Ureter (tissue), 1 donor: ENCODE data around the gene PSME3IP1. TPM values are rescaled to one million over a fixed set of nuclear protein-coding genes. Genes with fewer than 3 reads are reported as not detected.
"Not testable (repeated sequence)": the region's sequence is repeated elsewhere in the genome, so short reads cannot be mapped to it uniquely, and the experiment has no call there.

Source experiments
- DNase-seq: peaks from one replicate; pipeline ENCODE4 v3.0.0-alpha.2; 2020; ENCODE audit warnings: low spot score
- total RNA-seq: library from RNA; stranded (reverse); gene quantifications from one replicate; pipeline ENCODE4 v1.2.4, GENCODE V29; 2023
- donor health status: DM: yes; HTN: yes; CAD: no.

The PSME3IP1 gene, protein sequence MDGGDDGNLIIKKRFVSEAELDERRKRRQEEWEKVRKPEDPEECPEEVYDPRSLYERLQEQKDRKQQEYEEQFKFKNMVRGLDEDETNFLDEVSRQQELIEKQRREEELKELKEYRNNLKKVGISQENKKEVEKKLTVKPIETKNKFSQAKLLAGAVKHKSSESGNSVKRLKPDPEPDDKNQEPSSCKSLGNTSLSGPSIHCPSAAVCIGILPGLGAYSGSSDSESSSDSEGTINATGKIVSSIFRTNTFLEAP
- total RNA-seq: 122 TPM

DNA sequence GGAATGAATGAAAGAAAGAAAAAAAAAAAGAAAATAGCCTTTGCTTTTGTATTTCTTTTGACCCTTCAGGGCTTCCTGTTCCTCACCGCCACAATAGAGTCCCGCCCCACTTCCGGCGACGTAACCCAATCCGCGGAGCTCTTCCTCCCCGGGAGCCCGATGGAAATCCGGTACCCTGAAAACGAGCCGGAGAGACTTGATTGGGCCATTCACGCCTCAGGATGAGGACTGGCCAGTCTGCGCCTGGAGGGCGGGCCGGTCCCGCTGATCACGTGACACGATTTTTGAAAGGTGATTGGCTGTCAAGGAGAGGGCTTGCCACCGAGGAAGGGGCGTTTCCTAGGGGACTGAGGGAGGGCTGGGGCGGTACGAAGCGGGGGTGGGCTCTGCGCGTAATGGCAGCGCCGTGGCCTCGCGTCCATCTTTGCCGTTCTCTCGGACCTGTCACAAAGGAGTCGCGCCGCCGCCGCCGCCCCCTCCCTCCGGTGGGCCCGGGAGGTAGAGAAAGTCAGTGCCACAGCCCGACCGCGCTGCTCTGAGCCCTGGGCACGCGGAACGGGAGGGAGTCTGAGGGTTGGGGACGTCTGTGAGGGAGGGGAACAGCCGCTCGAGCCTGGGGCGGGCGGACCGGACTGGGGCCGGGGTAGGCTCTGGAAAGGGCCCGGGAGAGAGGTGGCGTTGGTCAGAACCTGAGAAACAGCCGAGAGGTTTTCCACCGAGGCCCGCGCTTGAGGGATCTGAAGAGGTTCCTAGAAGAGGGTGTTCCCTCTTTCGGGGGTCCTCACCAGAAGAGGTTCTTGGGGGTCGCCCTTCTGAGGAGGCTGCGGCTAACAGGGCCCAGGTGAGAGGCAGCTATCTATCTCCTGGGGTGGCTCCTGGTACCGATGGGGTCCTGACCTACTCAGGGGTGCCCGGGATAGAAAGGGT, at the start of gene PSME3IP1, which contains the start of gene RSPRY1:
Gene PSME3IP1, minus strand, starts transcription at position 95 of the 927 bp plus-strand sequence. CDS start 12,185 bp downstream, outside the sequence.
Gene RSPRY1, plus strand, starts transcription at position 385 of the 927 bp plus-strand sequence. CDS start 18,330 bp downstream, outside the sequence.
- DNase-seq: peak; percentile 100

DNA sequence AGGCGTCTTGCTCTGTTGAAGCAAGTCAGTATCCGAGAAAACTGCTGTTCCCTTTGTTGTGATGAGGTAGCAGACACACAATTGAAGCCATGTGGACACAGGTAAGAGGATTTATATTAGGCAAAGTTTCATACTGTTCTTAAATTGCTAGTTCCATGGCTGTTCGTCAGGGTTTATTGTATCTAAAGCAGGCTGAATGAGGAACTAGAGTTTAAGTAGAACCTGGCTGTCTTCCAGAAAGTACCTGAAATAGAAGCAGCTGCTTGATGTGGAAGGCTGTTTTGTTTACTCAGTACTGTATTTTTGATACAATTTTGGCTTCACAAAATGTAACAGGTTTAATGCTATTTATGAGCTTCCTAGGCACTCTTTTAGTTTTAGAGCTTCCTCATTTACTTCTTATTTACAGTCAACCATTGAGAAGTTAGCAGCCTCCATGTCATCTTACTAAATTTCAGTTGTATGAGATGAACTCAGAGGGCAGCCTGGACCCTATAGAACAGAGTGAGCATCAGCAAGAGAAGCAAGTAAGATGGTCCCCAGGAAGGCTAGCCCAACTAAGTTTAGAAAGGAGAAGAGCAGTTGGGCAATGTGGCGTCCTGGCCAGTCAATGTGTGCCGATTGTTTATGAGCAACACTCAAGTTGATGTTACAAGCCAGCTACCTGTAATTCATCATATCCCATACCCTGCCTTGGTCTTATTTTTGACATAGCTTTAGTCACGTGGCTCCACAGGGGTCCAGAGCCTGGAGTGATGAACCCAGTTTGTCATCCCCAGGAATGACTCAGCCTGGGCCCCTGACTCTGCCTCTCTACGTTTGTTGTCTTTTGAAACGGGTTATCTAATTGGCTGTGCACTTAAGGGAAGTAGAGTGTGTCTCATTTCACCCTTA, 49.5 kb upstream of the PSME3IP1 start:
- DNase-seq: no peak

DNA sequence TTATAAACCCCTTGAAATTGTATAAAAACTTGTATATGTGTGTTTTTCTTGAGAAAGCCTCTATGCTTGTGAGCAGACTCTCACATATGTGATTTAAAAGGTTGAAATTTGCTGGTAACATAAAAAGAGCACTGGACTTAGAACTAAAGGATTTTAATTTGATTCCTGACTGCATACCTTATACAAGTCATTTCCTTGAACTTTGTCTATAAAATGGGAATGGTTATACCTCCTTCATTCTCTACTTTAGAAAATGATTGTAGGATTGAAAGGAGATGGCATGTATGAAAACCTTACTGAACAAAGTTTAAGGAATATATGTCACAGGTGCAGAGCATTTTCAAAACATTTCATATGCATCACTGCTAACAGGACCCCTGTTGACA, 48.9 kb upstream of the PSME3IP1 start:
- no peak for DNase-seq

DNA sequence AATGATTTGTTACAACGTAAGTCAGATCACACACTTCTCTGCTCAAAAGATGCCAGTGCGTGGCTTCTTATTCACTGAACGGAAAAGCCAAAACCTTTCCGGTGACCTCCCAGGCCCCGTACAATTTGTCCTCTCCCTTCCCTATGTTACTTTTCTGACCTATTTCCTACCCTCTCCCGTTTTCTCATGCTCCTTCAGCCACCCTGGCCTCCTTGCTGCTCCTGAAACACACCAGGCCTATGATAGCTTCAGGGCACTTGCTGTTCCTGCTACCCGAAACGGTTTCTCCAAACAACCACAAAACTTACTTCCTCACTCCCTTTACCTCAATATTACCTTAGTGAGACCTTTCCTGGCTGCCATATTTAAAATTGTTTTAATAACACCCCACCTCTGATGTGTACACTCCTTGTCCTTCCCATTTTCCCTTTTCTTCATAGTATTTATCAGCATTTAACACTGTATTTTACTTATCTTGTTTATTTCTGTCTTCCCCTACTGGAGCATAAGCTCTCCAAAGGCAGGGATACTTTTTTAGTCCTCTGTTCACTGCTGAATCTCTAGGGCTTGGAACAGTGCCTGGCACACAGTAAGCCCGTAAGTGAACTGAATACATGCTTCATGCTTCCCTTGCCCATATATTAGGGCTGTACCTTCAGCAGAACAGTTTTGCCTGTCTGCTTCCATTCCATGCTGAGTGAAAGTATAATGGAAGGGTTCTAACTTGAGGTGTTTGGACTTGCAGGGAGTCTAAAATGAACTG, 48.3 kb upstream of the PSME3IP1 start:
- no peak for DNase-seq

DNA sequence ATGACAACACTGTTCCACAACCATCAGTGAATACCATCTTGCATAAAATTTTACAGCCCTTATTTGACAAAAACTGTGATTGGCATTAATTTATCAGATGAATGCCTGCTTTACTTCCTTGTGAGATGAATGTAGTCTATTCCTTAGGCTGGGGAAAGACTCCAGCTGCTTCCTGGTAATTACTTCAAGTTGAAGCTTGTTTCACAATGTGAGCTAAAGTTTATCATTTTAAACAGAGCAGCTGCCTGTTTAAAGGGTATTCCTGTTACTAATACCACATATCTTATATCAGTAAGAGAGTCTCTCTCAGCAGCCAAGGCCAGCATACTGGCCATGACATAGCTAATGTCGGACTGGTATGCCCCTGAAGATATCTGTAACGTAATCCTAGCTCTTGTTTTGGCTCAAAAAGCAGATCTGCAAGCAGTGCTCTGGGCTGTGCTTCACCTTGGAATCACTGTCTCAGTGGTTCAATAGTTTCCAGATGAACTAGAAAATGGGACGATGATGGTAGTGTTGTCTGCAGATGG, 46.0 kb upstream of the PSME3IP1 start:
- DNase-seq: no peak

DNA sequence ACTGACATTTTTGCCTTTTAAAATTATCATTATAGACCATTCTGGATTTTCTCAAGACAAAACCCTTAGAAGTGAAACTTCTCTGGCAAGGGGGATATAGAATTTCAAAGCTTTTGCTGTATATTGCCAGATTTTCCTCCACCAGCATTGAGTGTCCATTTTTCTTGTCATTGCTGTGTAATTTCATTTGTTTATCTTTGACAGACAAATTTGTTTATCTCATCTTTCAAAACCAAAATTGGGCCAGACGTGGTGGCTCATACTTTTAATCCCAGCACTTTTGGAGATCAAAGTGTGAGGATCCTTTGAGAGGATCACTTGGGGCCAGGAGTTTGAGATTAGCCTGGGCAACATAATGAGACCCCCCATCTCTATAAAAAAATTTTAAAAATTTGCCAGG, 43.2 kb upstream of the PSME3IP1 start:
- no peak for DNase-seq

DNA sequence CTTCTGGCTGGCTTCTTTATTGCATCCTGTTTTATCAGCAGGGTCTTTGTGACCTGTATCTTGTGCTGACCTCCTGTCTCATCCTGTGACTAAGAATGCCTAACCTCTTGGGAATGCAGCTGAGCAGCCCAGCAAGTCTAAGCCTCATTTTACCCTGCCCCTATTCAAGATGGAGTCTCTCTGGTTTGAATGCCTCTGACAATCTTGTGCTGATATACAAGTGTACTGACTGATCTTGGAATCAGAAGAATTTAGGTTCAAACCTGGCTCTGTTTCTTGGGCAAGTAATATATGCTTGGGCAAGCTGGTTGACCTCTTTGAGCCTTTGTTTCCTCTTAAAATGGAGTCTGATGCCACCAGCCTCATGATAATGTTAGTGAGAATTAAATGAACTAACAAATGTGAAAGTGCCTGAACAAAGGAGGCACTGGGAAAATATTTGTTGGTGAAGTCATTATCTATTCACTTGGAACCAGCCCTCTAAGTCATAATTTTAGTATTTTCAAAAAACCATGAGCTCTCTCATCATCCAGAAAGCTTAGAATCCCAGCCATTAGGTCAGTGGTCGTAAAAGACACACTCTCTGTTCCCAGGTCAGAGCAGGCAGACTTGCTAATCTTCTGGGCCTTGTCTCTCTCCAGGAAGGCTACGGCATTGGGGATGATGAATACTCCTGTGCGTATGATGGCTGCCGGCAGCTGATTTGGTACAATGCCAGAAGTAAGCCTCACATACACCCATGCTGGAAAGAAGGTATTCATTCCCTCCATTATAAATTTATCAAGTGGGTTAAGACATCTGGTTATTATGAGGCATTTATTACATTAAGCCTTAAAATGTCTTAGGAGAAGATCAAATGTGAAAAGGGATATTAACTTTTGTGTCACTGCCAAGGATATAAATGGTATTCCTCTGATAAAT, 41.1 kb upstream of the PSME3IP1 start:
- no peak for DNase-seq

DNA sequence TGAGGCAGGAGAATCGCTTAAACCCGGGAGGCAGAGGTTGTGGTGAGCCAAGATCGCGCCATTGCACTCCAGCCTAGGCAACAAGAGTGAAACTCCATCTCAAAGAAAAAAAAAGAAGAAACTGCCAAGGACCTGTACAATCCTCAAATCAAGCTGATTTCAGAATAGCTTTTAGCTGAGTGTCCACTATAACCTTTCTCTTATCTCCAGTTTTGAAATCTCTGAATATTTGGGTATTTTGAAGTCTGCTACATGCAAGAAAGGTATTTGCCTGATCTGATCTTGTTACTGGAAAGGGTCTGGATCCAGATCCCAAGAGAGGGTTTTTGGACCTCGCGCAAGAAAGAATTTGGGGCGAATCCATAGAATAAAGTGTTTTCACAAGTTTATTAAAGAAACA, 40.1 kb upstream of the PSME3IP1 start:
- DNase-seq: no peak

DNA sequence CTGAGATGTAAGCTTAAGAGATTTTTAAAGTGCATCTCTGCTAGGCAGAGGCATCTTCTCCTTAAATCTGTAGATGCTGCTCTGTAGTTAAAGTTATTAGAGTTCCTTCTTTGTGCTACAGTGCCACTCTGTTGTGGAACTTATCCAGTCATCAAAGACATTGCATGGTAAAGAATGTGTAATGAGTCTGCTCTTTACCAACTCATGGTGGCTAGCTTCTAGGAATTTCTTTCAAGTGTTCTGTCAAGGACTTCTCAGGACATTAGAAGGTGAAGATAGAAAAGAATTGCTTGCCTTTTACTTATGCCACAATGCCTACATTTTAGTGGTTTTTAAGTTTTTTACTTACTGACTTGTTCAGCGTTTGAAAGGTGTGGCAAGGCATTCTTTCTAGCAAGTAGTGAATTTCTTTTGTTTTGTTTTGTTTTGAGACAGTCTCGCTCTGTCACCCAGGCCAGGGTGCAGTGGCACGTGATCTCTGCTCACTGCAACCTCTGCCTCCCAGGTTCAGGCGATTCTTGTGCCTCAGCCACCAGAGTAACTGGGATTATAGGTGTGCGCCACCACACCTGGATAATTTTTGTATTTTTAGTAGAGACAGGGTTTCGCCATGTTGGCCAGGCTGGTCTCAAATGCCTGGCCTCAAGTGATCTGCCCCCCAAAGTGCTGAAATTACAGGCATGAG, 39.0 kb upstream of the PSME3IP1 start:
- DNase-seq: no peak

DNA sequence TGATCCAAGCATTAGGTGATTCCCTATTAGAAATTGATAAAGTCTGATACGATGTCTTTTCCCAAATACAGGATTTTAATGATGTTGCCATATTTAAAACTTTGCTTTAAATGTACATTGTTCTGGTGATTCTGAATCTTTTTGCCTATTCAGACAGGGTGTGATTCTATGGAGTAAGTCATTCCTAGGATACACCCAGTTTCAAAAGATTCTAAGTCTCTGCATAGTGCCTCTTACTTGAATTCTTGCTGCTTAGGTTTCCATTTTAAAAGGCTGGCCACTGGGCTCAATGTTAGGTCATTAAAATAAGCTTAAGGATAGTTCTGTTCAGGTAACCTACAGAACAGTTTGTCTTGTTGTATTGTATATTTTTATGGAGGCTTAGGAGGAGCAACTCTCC, 37.2 kb upstream of the PSME3IP1 start:
- DNase-seq: no peak

DNA sequence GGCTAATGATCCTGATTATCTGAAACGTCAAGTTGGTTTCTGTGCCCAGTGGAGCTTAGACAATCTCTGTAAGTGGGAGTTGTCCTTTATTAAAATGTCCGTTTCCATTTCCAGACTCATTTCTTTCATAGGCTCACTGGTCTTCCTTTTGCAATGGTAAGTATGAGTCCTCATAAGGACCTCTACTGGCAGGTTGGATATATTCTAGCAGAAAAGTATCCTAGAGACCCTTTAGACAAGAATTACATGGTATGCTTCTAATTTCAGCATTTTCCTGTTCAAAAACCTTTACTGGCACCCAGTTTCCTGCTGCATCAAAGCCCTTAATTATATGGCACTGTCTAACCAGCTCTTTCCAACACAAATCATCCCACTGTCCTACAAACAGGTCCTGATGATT, 31.1 kb upstream of the PSME3IP1 start:
- no peak for DNase-seq

DNA sequence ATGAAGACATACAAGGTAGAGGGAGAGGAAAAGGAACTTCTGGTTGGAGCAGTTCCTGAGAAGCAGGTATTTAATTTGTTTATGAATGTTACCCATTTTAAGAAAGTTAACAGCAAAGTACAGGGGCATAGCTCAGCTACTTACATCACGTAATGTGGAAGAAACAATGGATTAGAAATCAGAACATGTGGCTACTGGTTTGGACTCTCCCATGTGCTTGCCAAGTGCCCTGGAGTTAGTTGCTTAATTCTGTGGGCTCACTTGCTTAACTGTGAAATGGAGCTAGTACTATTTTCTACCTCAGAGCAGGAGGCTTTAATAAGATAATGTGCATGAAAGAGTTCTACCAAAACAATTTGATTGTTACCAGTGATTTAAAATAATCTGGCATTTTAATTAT, 27.6 kb upstream of the PSME3IP1 start:
- no peak for DNase-seq

DNA sequence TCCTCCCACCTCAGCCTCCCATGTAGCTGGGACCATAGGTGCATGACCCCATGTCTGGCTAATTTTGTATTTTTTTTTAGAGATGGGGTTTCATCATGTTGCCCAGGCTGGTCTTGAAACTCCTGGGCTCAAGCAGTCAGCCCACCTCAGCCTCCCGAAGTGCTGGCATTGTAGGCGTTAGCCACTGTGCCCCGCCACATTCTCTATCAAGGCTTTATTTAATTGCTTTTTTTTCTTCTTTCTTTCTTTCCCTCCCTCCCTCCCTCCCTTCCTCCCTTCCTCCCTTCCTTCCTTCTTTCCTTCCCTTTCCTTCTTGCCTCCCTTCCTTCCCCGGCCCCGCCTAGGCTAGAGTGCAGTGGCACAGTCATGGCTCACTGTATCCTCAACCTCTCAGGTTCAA, 23.9 kb upstream of the PSME3IP1 start:
- DNase-seq: no peak

DNA sequence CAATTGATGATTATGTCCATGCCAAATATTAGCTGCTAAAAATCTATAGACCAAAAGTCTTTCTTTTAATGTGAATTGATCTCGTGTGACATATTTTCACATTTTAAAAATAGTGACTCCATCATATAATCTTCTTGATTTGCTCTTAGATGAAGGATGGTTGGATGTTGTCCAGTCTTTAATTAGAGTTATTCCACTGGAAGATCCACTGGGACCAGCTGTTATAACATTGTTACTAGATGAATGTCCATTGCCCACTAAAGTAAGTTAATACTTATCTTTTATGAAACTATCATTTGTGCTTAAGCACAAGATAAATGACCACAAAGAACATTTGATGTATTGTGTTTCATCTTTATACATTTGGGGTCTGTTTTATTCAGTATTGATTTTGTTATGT, 23.1 kb upstream of the PSME3IP1 start:
- no peak for DNase-seq

DNA sequence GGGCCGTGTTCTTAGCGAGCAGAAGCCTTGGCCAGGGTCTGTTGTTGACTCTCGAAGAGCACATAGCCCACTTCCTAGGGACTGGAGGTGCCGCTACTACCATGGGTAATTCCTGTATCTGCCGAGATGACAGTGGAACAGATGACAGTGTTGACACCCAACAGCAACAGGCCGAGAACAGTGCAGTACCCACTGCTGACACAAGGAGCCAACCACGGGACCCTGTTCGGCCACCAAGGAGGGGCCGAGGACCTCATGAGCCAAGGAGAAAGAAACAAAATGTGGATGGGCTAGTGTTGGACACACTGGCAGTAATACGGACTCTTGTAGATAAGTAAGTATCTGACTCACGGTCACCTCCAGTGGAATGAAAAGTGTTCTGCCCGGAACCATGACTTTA, 18.8 kb upstream of the PSME3IP1 start:
- DNase-seq: no peak

DNA sequence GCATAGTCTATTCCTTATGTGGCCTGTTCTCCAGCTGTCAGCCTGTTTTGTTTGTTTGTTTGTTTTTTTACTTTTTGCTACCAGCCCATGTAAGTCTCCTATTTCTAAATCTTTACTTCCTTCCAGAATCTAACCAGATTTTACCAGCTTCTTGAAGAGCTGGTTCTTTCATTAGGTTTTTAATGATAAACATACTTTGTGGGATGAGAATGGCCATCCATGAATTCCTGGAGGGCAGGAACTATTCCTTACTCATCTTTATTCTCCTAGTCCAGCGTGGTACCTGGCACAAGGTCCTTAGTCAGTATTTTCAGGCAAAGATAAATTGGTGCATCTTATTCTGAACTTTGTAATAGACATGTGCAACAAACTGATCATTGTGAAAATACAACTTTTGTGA, 17.6 kb upstream of the PSME3IP1 start:
- no peak for DNase-seq

DNA sequence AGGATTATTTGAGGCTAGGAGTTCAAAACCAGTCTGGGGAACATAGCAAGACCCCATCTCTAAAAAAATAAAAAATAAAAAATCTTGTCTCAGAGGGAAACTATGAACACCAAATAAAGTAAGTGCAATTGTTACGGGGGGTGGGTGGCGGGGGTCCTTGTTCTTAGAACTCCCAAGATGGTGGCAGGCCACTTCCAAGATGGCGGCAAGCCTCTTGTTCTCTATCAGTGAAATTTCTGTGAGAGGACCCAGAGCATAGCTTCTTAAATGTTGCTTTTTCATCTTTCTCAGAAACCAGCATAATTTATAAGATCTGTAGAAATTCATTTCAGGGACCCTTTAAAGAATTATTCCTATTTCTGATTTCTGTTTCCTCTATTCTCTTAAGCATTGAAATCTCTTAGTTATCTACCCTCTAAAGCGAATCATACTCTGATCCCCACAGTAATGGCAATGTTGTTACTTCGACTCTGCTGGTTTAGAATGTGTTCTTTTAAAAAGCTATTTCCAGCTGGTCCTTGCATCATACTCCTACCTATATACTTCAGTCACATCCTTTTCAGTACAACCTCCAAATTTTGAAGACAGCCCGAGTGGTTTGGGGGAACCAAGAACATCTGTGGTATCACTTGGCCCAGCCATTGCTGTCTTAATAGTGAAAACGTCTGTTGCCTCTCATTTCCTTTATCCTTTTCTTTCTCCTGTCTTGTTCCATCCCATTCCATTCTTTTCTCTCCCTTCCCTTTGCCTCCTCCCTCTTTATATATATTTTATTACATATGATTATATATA, 16.5 kb upstream of the PSME3IP1 start:
- no peak for DNase-seq

DNA sequence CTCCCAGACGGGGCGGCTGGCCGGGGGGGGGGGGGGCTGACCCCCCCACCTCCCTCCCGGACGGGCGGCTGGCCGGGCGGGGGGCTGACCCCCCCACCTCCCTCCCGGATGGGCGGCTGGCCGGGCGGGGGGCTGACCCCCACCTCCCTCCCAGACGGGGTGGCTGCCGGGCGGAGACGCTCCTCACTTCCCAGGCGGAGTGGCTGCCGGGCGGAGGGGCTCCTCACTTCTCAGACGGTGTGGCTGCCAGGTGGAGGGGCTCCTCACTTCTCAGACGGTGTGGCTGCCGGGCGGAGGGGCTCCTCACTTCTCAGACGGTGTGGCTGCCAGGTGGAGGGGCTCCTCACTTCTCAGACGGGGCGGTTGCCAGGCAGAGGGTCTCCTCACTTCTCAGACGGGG, 15.1 kb upstream of the PSME3IP1 start:
- DNase-seq: not testable (repeated sequence)
